Fibroblast of lung (primary cell): ENCODE results near the gene CYB561D2. TPM values are rescaled to one million over a fixed set of nuclear protein-coding genes. Genes with fewer than 3 reads are reported as not detected.

ENCODE experiments used
- DNase-seq, 2 donors: peaks; one replicate each; pipeline versions ENCODE4 v3.0.0 to v3.0.0-alpha.2; 2010; ENCODE audit warnings: low read depth in 2 of 2
- H2AFZ ChIP-seq: 2 replicates; pipeline ENCODE4 v1.5.1; 2012; ENCODE audit warnings: low read length, control low read depth, inconsistent platforms
- H3K27ac ChIP-seq: 2 replicates; pipeline ENCODE4 v1.5.1; 2011; ENCODE audit warnings: low read length, control low read depth; ENCODE audit not compliant: insufficient read depth
- H3K27me3 ChIP-seq: 2 replicates; pipeline ENCODE4 v1.5.1; 2011; ENCODE audit warnings: mild to moderate bottlenecking, low read length; ENCODE audit not compliant: control insufficient read depth, insufficient read depth
- H3K36me3 ChIP-seq: 2 replicates; pipeline ENCODE4 v1.5.1; 2011; ENCODE audit warnings: low read length; ENCODE audit not compliant: control insufficient read depth, insufficient read depth
- H3K4me1 ChIP-seq: 2 replicates; pipeline ENCODE4 v1.5.1; 2011; ENCODE audit warnings: low read length; ENCODE audit not compliant: control insufficient read depth, insufficient read depth; ENCODE audit errors: extremely low read depth
- H3K4me2 ChIP-seq: 2 replicates; pipeline ENCODE4 v1.5.1; 2011; ENCODE audit warnings: low read length, control low read depth; ENCODE audit not compliant: insufficient read depth; ENCODE audit errors: extremely low read depth
- H3K4me3 ChIP-seq, 4 experiments: fragments of 200-600 bp in 1 of 4; sonication (generic) in 1 of 4; replicated peaks in 1 of 4; 2 replicates each; pipeline ENCODE4 v1.5.1; 2011 to 2016; ENCODE audit warnings: low read length in 4 of 4, low read depth in 3 of 4, mild to moderate bottlenecking in 3 of 4, control low read depth in 2 of 4, inconsistent platforms in 1 of 4, mixed read lengths in 1 of 4; ENCODE audit not compliant: insufficient read depth in 1 of 4; ENCODE audit errors: control extremely low read depth in 1 of 4
- H3K79me2 ChIP-seq: 2 replicates; pipeline ENCODE4 v1.5.1; 2012; ENCODE audit warnings: mild to moderate bottlenecking, low read length, inconsistent platforms; ENCODE audit not compliant: control insufficient read depth, insufficient read depth
- H3K9ac ChIP-seq: 2 replicates; pipeline ENCODE4 v1.5.1; 2011; ENCODE audit warnings: mild to moderate bottlenecking, low read length, control low read depth; ENCODE audit not compliant: insufficient read depth
- H3K9me3 ChIP-seq: 2 replicates; pipeline ENCODE4 v1.5.1; 2012; ENCODE audit warnings: low read depth, low read length; ENCODE audit not compliant: control insufficient read depth, insufficient read depth
- H4K20me1 ChIP-seq: 2 replicates; pipeline ENCODE4 v1.5.1; 2011; ENCODE audit warnings: low read length; ENCODE audit not compliant: control insufficient read depth, insufficient read depth; ENCODE audit errors: extremely low read depth
- CTCF ChIP-seq, 2 donors: IDR thresholded peaks in 1 of 2; conservative IDR thresholded peaks in 1 of 2; 1 replicate in 1 of 2; 2 replicates in 1 of 2; pipeline ENCODE4 v1.5.1; 2011 to 2012; ENCODE audit warnings: low read length in 2 of 2, control low read depth in 1 of 2, inconsistent platforms in 1 of 2, low read depth in 1 of 2, mild to moderate bottlenecking in 1 of 2
- EZH2 ChIP-seq: IDR thresholded peaks from 2 replicates; pipeline ENCODE4 v1.5.1; 2012; ENCODE audit warnings: low read length, control low read depth, mild to moderate bottlenecking; ENCODE audit errors: missing control alignments
- polyA plus RNA-seq, 2 donors: library from polyadenylated mRNA; depleted of rRNA in 1 of 2; stranded (reverse) in 1 of 2; unstranded in 1 of 2; fragments of >200 nt; gene quantifications; 2 replicates each; pipeline ENCODE4 v1.2.1, GENCODE V29; 2011 to 2012; ENCODE audit warnings: missing spikeins in 1 of 2
- total RNA-seq: library from RNA; depleted of rRNA; stranded (reverse); fragments of >200 nt; gene quantifications from 2 replicates; pipeline ENCODE4 v1.2.1, GENCODE V29; 2014

CYB561D2 gene
- total and polyA plus RNA-seq, 2 donors (not counting 1 experiment from before 2014, with no cell fraction given) = 16.4 to 28.6 TPM

DNA sequence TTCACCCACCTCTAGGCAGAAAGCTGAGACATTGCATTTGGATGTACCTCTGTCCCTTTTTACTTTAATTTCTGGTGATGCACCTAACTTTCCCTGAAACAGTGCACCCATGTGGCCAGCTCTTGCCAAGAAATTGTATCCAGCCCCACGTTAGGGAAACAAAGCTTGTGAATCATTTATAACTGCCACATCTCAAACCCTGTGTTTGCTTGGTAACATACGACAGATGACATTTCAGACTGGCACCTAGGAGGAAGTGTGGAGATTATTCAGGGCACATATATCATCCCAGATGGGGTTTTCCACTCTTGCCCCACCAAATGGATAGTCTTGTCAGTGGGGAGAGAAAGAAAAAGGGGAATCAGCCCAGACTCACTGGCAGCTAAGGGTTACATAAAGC lies 2.1 kb downstream of the CYB561D2 start:
- peaks cover 21% of the 10 kb centered on the region for H3K36me3 ChIP-seq
- peaks cover 17% of the 10 kb centered on the region for H3K4me1 ChIP-seq

DNA sequence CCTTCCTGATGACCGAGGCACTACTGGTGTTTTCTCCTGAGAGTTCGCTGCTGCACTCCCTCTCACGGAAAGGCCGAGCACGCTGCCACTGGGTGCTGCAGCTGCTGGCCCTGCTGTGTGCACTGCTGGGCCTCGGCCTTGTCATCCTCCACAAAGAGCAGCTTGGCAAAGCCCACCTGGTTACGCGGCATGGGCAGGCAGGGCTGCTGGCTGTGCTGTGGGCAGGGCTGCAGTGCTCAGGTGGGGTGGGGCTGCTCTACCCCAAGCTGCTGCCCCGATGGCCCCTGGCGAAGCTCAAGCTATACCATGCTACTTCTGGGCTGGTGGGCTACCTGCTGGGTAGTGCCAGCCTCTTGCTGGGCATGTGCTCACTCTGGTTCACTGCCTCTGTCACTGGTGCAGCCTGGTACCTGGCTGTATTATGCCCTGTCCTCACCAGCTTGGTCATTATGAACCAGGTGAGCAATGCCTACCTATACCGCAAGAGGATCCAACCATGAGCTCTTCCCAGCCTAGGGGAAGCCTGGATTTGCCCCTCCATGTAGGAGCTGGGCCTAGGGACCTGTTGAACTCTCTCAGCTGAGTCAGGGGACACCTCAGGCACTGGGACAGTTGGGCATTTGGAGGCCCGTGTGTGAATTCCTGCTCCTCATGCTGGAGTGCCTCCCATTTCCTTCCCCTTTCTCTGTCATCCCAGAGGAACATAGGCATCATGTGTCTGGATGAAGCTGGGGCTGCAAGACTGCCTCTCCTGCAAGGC lies 2.8 kb downstream of the CYB561D2 start:
- Histone ChIP-seq H3K9ac (no peak overlapping the region), H3K4me2 (no peak overlapping the region), H3K9me3 (no peaks in the 10 kb centered on the region), H3K27me3 (no peaks in the 10 kb centered on the region), H3K36me3 (peaks cover 26% of the 10 kb centered on the region), H2AFZ (no peak overlapping the region), H4K20me1 (no peaks in the 10 kb centered on the region), H3K4me3 (no peak overlapping the region), H3K27ac (no peak overlapping the region), H3K4me1 (peaks cover 17% of the 10 kb centered on the region), H3K79me2 (peaks cover 51% of the 10 kb centered on the region)
- DNase-seq = no peak
- TF ChIP-seq CTCF (conservative IDR thresholded peaks at IDR 0.05 in 1 of 2, IDR thresholded peaks at IDR 0.05 in 1 of 2; ENCODE audit: low read depth in 1 of 2, low read length in 2 of 2) = no peak

More for the DNA sequence above, 2.1 kb downstream of the CYB561D2 start:
- H3K27me3 ChIP-seq = no peaks in the 10 kb centered on the region
- no peak overlapping the region for H3K4me2 ChIP-seq
- no peak for TF ChIP-seq EZH2
- peak in 1 of 2 donors; percentile 25 for TF ChIP-seq CTCF (conservative IDR thresholded peaks at IDR 0.05 in 1 of 2, IDR thresholded peaks at IDR 0.05 in 1 of 2; ENCODE audit: low read depth in 1 of 2, low read length in 2 of 2)
- H3K4me3 ChIP-seq = no peak overlapping the region
- no peaks in the 10 kb centered on the region for H4K20me1 ChIP-seq
- no peak overlapping the region for H3K27ac ChIP-seq
- no peak overlapping the region for H2AFZ ChIP-seq
- H3K9me3 ChIP-seq = no peaks in the 10 kb centered on the region
- H3K9ac ChIP-seq = no peak overlapping the region
- peaks cover 44% of the 10 kb centered on the region for H3K79me2 ChIP-seq
- no peak for DNase-seq

DNA sequence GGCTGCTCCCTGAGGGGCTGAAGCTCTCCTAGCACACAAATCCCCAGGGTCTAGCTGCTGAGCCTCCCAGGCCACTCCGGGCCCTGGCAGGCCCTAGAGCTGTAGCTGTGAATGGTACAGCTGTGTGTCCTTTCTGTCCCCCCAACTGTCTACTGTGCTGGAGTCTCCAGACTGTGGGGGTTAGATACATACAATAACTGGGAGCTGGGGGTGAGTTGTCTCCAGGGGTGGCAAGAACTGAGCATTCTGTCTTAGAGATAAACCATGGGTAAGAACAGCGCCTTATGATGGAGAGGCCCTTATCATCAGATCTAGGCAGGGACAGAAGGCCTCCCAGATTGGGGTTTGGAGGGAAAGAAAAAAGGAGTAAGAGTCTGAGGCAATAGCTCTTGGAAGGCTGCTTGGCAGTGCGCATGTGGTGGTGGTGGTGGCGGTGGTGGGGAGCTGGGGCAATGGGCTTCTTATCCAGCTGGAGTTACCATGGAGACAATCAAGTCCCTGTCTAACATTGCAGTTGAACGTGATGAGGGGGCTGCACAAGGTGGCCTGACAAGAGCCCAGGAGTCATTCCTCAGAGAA lies 3.6 kb downstream of the CYB561D2 start:
- H3K4me1 ChIP-seq = peaks cover 17% of the 10 kb centered on the region
- no peak overlapping the region for H3K4me2 ChIP-seq
- H3K27ac ChIP-seq = no peak overlapping the region
- no peak overlapping the region for H2AFZ ChIP-seq
- no peaks in the 10 kb centered on the region for H4K20me1 ChIP-seq
- H3K79me2 ChIP-seq = peaks cover 59% of the 10 kb centered on the region
- TF ChIP-seq EZH2 (no peak), CTCF (conservative IDR thresholded peaks at IDR 0.05 in 1 of 2, IDR thresholded peaks at IDR 0.05 in 1 of 2; ENCODE audit: low read depth in 1 of 2, low read length in 2 of 2) (no peak)
- H3K36me3 ChIP-seq = peaks cover 26% of the 10 kb centered on the region
- no peaks in the 10 kb centered on the region for H3K9me3 ChIP-seq
- DNase-seq = no peak
- H3K27me3 ChIP-seq = no peaks in the 10 kb centered on the region
- H3K4me3 ChIP-seq = no peak overlapping the region
- H3K9ac ChIP-seq = no peak overlapping the region
